HG02571 (cell line): ENCODE data around the gene GLTP.

Experiments
- ATAC-seq: cut with Tn5 transposase; IDR thresholded peaks from one replicate; pipeline ENCODE4 v1.9.1; 2021; ENCODE audit warnings: mild to moderate bottlenecking, moderate library complexity; ENCODE audit not compliant: unreplicated experiment

GLTP gene

DNA sequence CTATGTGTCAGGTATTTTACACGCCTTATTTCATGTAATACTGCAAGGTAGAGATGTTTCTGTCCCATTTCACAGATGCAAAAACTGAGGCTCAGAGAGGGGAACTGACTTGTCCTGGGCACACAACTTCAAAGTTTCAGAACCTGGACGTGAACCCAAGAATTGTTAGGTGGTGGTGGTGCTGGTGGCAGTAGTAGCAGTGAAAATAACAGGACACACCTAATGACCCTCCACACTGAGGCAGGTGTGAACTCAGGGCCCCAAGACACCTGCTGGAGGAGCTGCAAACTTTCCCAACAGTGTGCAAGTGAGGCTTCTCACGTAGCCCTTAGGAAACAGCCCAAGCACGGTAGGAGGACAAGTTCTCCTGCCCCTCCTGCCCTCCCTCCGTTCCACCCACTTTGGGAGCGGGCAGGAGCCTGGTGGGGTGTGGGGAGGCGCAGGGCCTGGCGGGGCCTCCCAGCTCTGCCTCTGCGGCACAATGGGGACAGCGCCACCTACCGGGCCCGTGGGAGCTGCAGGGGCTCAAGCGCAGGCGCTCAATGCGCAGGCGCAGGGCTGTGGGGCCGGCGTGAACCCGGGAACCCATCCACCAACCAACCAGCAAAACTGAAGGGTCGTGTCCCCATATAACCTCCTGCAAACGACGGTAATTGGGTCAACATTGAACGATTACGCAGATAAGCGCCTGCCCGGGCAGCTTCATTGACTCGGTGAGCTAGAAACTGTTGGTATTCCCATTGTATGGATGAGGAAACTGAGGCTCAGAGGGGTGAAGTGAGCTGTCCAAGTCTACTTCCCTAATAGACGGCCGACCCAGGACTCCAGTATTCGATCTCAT, 35.1 kb downstream of the GLTP start:
- no peak for ATAC-seq

GRCh38 chr12:109844091-109844490, 36.2 kb downstream of the GLTP start:
- ATAC-seq: no peak

GRCh38 chr12:109842021-109842420, 38.3 kb downstream of the GLTP start:
- no peak for ATAC-seq

DNA sequence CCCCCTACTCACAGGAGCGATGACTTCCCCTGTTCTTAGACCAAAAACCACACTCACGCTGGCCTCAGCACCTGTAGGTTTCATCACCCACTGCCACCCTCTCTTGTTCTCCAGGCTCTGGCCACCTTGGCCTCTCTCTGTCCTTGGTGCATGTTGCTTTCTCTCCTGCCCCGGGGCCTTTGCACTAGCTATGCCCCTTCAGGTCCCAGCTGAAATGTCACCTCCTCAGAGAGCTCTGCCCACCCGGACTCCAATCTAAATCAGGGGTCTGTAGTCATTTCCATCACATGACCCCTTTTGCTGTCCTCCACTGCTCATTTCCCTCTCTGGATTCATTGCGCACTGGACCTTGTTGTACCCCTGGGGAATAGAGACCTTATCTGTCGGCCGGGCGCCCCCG, 39.0 kb downstream of the GLTP start:
- no peak for ATAC-seq

DNA sequence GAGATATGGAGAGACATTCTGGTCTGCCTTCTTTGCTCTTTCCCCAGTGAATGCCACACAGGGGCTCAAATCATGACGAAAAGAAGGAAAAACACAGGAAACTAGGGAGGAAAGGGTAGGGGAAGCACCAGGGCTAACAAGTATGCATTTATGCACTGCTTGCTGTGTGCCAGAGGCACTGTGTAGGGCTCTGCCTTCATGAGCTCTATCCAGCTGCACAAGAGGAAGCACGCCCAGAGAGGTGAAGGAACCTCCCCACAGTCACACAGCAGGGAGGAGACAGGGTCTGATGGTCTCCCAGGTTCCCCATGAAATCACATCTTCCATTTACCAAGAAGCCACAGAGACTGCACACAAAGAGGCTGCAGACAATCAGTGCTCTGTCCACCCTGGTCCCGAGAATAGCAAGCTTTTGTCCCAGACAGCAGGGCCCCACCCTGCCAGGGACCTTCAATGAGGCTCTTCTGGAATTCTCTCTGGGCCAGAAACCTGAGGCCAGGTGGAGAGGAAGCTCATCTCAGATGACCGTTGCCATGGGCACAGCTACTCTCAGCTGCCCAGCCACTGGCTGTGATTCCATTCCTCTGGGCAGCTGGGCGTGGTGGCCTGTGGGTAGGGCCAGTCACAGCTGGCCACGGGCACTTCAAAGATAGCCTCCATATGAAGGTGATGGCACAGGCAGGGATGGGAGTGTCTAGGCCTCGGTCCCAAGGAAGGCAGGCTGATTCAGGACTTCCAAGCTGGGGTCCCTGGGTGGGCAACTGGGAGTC, 39.9 kb downstream of the GLTP start:
- no peak for ATAC-seq

- ATAC-seq: no peak
Observed at GRCh38 chr12:109839444-109839843, 40.9 kb downstream of the GLTP start.

- ATAC-seq: no peak
Observed at GRCh38 chr12:109836916-109837315, 43.4 kb downstream of the GLTP start.

GRCh38 chr12:109835827-109836226, 44.5 kb downstream of the GLTP start:
- ATAC-seq: no peak

- ATAC-seq: no peak
Observed at GRCh38 chr12:109833307-109834189, 46.8 kb downstream of the GLTP start, which contains the start of gene TRPV4. Gene TRPV4 (minus strand): TSS chr12:109833398. CDS start chr12:109814796, 18,602 bp downstream.

- no peak for ATAC-seq
Observed at GRCh38 chr12:109832541-109833306, 47.6 kb downstream of the GLTP start.

- ATAC-seq: no peak
Observed at GRCh38 chr12:109831929-109832328, 48.4 kb downstream of the GLTP start.

- ATAC-seq: no peak
Observed at GRCh38 chr12:109831365-109831764, 49.0 kb downstream of the GLTP start.

GRCh38 chr12:109830718-109831117, 49.6 kb downstream of the GLTP start:
- no peak for ATAC-seq

DNA sequence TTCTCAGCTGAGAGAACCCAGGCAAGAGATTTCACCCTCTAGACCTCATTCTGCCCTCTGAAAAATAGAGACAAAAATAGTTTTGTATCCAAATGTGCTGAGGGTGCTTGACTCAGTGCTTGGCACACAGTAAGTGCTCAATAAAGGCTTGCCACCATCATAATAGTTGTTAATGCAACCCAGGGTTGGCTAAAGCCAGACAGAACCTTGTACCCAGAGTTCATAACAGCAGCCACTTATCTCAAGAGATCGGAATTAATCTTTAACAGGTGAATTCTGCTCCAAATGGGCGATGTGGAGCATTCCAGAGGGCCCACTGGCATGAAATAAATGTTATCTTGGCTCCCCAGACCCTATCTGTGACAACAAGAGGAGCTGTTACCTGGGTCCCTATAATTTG, 50.1 kb downstream of the GLTP start:
- no peak for ATAC-seq

- no peak for ATAC-seq
Observed at GRCh38 chr12:109829667-109830066, 50.7 kb downstream of the GLTP start.

- ATAC-seq: no peak
Observed at GRCh38 chr12:109828754-109829511, 51.4 kb downstream of the GLTP start.

GRCh38 chr12:109827566-109828550, 52.5 kb downstream of the GLTP start:
- no peak for ATAC-seq

- ATAC-seq: no peak
Observed at GRCh38 chr12:109827080-109827479, 53.3 kb downstream of the GLTP start.
